ENCODE data around the gene SCG5.

Gene SCG5

DNA sequence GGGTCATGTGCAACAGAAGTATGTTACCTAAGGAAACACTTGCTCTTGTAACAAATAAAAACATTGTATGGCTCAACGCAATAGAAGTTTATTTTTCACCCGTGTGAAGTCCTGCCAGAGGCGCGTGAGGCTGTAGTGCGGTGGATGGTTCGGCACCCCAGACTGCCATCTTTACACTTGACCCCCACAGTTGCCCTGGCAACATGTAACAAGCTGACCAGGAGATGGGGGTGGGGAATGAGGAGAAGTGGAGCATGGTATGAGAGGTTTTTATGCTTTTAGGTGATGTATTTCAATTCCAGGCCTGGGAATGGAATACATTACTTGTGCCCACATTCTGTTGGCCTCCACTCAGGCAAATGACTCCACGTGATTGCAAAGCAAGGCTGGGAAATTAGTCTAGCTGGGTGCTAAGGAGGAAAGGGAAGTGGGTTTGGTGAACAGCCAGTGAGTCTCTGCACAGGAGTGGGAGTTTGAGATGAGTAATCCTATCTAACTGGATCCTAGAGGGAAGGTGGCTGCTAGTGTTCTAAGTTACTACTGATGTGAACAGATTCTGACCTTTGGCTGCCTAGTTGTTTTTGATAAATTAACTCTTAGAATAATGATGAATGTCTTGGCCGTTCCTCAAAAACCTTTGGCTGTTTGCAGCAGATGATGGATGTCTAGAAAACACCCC, 42.5 kb downstream of the SCG5 start:
- no peak for TF ChIP-seq CEBPB (IDR thresholded peaks at IDR 0.05)
- no peak for TF ChIP-seq TEAD4 (IDR thresholded peaks at IDR 0.05)
- no peak for TF ChIP-seq TCF12 (IDR thresholded peaks at IDR 0.05; ENCODE audit: low read depth)
- TF ChIP-seq ZBTB7A (IDR thresholded peaks at IDR 0.05; ENCODE audit: low read depth): no peak
- TF ChIP-seq FOXM1 (IDR thresholded peaks at IDR 0.05; ENCODE audit: borderline replicate concordance, low read depth): no peak
- TF ChIP-seq NFIC (IDR thresholded peaks at IDR 0.05): no peak
- TF ChIP-seq, protein P1, sequence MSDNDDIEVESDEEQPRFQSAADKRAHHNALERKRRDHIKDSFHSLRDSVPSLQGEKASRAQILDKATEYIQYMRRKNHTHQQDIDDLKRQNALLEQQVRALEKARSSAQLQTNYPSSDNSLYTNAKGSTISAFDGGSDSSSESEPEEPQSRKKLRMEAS (IDR thresholded peaks at IDR 0.05): no peak
- TF ChIP-seq TAF1 (IDR thresholded peaks at IDR 0.05; ENCODE audit: low read depth): no peak
- no peak for TF ChIP-seq EGR1 (IDR thresholded peaks at IDR 0.05)
- no peak for TF ChIP-seq EP300 (IDR thresholded peaks at IDR 0.05; ENCODE audit: borderline replicate concordance)
- no peak for TF ChIP-seq CREB1 (IDR thresholded peaks at IDR 0.05; ENCODE audit: low read depth)
- TF ChIP-seq RAD21 (IDR thresholded peaks at IDR 0.05; ENCODE audit: low read depth): no peak
- TF ChIP-seq, protein P2, sequence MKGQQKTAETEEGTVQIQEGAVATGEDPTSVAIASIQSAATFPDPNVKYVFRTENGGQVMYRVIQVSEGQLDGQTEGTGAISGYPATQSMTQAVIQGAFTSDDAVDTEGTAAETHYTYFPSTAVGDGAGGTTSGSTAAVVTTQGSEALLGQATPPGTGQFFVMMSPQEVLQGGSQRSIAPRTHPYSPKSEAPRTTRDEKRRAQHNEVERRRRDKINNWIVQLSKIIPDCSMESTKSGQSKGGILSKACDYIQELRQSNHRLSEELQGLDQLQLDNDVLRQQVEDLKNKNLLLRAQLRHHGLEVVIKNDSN (IDR thresholded peaks at IDR 0.05): no peak
- no peak for TF ChIP-seq YY1 (IDR thresholded peaks at IDR 0.05; ENCODE audit: low read depth)
- TF ChIP-seq, protein P3, sequence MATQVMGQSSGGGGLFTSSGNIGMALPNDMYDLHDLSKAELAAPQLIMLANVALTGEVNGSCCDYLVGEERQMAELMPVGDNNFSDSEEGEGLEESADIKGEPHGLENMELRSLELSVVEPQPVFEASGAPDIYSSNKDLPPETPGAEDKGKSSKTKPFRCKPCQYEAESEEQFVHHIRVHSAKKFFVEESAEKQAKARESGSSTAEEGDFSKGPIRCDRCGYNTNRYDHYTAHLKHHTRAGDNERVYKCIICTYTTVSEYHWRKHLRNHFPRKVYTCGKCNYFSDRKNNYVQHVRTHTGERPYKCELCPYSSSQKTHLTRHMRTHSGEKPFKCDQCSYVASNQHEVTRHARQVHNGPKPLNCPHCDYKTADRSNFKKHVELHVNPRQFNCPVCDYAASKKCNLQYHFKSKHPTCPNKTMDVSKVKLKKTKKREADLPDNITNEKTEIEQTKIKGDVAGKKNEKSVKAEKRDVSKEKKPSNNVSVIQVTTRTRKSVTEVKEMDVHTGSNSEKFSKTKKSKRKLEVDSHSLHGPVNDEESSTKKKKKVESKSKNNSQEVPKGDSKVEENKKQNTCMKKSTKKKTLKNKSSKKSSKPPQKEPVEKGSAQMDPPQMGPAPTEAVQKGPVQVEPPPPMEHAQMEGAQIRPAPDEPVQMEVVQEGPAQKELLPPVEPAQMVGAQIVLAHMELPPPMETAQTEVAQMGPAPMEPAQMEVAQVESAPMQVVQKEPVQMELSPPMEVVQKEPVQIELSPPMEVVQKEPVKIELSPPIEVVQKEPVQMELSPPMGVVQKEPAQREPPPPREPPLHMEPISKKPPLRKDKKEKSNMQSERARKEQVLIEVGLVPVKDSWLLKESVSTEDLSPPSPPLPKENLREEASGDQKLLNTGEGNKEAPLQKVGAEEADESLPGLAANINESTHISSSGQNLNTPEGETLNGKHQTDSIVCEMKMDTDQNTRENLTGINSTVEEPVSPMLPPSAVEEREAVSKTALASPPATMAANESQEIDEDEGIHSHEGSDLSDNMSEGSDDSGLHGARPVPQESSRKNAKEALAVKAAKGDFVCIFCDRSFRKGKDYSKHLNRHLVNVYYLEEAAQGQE (IDR thresholded peaks at IDR 0.05; ENCODE audit: low read depth): no peak

DNA sequence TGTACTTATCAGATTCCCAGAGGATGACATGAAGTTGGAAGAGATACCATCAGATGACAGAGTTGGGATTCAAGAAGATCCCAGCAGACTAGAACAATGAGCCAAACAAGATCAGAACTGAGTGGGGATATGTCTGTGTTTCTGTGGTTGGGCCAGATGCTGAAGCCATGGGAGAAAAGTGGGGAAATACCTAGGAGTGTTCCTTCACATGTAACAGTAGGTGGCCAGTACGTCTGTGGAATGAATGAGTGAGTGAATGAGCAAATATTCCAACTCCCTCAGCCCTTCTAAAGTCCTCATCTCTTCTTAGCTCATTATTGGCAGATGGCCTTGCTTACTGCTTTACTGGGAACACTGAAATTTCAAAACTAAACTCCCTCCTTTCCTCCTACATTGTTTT, 44.1 kb downstream of the SCG5 start:
- TF ChIP-seq TAF1 (IDR thresholded peaks at IDR 0.05; ENCODE audit: low read depth) (no peak), FOXM1 (IDR thresholded peaks at IDR 0.05; ENCODE audit: borderline replicate concordance, low read depth) (no peak), CEBPB (IDR thresholded peaks at IDR 0.05) (no peak), CREB1 (IDR thresholded peaks at IDR 0.05; ENCODE audit: low read depth) (no peak)
- TF ChIP-seq, protein P3 (IDR thresholded peaks at IDR 0.05; ENCODE audit: low read depth): no peak

DNA sequence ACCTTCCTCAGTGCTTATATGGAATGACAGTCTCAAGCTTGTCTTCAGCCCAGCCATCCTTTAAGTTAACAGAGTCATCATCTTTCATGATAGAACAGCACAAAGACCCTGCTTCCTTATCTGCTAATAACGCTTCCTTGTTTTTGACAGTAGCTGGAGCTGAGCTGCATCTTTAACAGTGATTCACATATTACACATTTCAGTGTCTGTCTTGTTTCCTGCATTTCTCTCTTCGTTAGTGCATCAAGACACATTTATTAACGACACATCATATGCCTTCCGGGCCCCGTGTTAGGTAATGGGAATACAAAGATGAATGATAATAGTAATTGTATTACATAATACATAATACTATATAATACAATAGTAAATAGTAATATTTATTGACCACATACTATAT, 46.0 kb downstream of the SCG5 start:
- TF ChIP-seq EP300 (IDR thresholded peaks at IDR 0.05; ENCODE audit: borderline replicate concordance): no peak
- TF ChIP-seq NFIC (IDR thresholded peaks at IDR 0.05): no peak
- TF ChIP-seq CREB1 (IDR thresholded peaks at IDR 0.05; ENCODE audit: low read depth): no peak
- TF ChIP-seq CEBPB (IDR thresholded peaks at IDR 0.05): no peak

DNA sequence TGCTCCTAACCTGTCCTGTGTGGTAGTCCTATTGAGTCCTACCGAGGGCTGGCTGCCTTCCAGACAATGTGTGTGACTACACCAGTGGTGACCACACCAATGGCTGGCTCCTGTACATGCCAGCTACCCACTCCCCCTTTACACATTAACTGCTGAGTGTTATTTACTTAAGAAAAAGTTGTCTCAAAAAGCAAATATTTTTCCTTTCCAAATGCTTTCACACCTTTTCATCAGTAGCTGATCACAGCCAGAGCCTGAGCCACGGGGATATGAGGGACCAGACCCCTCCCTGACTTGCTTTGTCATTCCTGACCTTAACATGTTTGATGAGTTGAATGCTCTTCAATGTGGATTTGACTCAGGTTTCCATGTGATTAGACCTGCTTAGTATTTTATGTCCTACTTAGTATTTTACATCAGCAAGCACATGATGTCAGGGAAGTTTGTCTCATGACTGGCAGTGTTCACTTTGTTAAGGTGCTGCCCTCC, 46.7 kb downstream of the SCG5 start:
- TF ChIP-seq TAF1 (IDR thresholded peaks at IDR 0.05; ENCODE audit: low read depth) (no peak), YY1 (IDR thresholded peaks at IDR 0.05; ENCODE audit: low read depth) (no peak)

DNA sequence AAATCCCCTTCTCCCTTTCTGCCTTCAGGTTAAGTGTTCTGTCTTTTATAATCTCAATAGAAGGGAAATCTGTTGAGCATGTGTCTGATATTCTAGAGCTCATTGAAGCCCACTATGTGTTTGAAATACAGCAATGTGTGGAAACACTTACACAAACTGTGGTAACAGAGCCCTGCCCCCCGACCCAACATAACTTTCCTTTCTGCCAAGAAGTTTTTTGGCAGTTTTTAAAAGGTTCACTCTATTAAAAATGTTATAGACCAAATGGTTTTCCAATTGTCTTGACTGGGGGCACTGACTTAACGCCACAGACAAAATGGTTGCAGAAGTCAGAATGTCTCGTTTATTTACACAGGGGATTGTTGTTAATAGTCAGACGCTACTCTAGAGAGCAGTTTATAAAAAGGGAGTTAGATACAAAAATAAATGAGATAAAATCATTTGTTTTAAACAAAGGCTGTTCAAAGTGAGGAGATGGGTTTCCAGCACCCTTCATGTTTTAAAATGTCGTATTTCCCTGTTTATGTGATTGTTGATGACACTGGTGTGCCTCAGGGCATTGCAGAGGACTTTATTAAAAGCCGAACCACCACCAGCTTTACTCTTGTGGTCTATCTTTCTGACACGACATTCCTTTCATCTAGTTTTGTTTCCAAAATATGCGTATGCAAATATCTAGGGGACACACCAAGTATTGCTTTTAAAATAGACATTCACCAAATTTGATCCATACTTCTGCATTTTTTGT, 49.6 kb downstream of the SCG5 start:
- TF ChIP-seq ZBTB7A (IDR thresholded peaks at IDR 0.05; ENCODE audit: low read depth): no peak
- TF ChIP-seq CEBPB (IDR thresholded peaks at IDR 0.05): no peak
- TF ChIP-seq, protein P1 (IDR thresholded peaks at IDR 0.05): no peak
- no peak for TF ChIP-seq NFIC (IDR thresholded peaks at IDR 0.05)
- TF ChIP-seq TEAD4 (IDR thresholded peaks at IDR 0.05): no peak
- TF ChIP-seq, protein P3 (IDR thresholded peaks at IDR 0.05; ENCODE audit: low read depth): no peak
